Daoy (cell line): ENCODE measurements around the gene IL17RD. TPM values are rescaled to one million over a fixed set of nuclear protein-coding genes. Genes with fewer than 3 reads are reported as not detected.
A peak's percentile ranks its signal among the peaks of the same experiment; 100 is the strongest.

ENCODE experiments used
- DNase-seq: peaks from one replicate; pipeline ENCODE4 v3.0.0-alpha.2; 2015; ENCODE audit warnings: low read depth
- total RNA-seq: library from RNA; depleted of rRNA; stranded (reverse); fragments of >200 nt; shearing (Covaris generic); gene quantifications from 2 replicates; pipeline ENCODE4 v1.2.3, GENCODE V29; 2014

Gene IL17RD
- total RNA-seq, 1 experiment from 2014 or later, result 0.46 TPM

DNA sequence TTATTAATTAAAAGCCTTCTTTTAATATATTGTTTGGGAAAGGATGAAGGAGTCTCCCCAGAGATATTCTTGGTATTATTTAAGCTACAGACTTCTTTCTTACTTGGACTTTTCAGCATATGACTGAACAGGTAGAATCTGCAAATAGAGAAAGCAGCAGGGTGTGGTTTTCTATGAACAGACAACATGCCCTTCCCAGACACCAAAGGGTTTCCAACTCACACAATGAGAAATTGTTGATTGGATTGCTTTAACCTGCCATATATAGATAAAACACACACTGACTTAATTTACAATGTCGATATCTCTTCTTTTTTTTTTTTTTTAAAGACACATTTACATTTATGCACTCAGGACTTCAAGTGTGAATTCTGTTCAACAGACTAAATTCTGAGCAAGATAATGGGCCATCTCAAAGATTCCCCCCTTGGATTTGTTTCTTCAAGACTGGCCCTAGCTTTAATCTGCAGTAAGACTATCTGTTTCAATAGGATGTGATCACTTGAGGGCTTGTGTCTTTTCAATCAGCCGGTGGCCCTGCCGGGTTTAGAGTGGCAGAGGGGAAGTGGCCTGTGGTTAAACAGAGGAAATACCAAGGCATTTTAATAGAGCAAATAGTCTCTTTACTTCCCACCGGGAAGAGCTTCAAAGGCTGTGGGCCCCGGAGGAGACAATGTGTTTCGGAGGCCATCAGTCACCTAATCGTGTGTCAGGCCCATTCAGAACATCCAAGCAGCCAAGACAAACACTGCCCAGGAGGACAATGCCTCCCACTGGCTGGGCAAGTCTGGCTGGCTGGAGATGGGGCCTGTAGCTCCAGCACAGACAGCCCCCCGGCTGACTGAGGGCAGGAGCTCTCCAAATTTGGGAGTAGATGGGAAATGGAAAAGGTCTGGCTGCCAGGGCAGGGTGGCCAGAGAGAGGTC lies 6.1 kb downstream of the IL17RD start:
- DNase-seq, result peak; percentile 71

DNA sequence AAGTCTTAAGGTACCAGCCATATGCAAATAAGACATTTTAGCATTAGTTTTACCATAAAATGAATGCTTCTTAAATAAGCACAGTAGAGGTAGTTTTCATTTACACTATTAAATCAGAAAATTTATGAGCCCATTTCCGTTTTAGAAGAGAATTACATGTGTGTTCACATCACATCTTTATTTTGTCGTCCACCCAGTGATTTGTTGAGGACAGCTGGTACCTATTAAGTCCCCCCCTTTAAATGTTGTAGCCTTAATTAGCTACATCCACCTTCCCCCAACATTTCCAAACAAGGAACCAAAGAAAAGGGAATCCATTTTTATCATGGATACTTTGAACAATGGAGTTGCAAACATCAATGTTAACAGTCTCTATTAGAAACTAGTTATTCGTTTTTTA lies 6.8 kb downstream of the IL17RD start:
- no peak for DNase-seq

DNA sequence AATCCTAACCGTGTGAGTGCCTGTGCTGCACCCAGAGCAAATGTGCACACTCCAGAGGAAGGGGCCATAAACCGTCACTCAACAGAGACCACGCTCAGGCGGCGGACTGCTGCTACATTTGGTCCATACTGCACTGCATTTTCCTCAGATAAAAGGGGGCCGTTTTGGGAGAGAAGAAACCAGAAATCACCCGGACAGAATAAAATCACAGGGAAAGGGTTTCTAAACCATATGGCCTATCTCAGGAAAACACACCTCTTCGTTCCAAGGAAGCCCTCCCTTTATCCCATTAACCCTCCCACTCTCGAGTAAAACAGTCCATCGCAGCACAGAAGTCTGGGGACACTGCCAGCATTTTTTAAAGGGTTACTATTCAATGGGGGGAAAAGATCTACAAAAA lies 7.6 kb downstream of the IL17RD start:
- no peak for DNase-seq

DNA sequence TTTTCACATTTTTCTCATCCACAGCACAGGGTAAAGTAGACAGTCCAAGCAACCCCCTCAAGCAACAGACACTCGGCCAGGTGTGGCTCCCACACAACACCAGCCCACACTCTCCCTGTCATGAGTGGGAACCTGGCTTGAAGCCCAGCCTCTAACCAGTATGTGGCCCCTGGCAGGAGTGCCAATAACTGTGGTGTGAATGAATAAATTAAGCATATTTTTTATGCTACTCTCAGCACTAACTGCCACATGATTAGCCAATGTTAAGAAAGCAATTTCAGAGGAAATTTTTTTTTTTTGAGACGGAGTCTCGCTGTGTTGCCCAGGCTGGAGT lies 9.9 kb downstream of the IL17RD start:
- no peak for DNase-seq

DNA sequence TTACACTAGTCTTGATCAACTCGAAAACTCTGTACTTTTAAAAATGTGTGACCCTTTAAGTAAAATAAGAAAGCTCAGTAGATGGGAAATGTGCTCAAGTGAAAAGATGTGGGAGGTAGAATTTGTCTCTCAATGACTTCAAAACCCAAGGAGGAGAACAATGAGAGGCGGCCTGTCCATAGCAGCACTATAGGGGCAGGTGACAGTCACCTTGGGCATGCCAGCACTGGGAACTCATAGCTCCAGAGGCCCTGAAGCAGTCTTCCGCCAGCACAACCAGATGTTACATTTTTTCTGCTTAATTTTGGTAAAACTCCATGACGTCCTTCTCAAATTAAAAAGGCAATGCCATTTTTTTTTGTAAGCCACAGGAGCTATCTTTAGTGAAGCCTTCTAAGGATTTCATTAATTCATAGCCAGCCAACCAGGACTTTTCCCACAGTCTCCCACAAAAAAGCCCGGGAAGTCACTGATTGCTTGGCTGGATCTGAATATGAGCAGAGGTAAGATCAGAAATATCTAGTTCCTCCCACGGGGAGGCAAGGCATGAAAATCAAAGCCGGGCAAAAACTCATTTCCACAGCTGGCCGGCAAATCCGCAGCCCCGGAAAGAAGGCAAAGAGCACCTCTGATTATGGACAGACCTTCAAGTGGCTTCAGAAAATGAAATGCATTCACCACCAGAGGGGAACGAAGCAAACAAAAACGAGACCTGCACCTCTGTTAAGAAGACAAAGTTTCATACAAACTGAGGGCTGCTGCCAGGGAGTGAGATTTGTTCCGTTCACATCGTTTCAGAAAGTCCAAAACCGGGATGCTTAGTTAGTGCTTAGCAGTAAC lies 10.5 kb downstream of the IL17RD start:
- DNase-seq, result no peak

DNA sequence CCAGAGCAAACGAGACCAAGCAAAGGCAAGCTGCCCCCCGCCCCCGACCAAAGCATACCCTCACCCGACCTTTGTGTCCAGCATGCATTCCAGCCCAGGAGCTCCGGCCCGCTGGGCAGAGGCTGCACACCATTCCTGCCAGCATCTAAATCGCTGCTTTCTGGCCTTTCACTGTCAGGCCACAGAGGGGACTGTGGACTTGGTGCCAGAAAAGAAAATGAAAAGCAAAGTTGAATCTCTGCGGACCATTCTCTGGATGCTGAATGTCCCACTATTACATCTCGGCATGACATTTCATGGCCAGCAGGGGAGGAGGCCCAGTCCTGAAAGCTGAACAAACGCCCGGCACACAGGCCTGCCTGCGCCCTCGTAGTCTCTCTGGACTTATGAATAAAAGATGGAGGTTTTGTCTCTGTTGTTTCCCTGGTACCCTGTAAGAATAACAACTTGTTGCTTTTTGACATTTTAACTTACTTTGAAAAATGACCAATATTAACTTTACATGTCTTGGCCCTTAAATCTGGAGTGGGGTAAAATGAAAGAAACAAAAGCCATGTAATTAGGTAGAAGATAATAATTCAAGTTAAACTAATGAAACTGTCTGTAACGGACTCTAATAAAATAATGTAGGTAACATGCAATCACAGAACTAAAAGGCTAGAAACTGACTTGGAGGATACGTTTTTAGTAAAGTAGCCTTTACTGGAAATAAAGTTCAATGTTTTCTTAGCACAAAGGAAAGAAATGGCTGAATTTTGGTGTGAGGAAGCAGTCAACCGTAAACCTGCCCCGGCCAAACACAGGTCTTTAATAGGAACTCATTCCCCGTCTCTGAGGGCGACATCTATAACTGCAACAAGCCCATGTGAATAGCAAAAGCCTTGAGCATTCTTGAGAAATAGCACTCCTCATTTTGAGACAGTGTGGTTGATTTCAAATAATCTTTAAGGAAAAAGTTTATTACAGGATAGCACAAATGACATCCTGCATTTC lies 12.7 kb downstream of the IL17RD start:
- peak; percentile 23 for DNase-seq

DNA sequence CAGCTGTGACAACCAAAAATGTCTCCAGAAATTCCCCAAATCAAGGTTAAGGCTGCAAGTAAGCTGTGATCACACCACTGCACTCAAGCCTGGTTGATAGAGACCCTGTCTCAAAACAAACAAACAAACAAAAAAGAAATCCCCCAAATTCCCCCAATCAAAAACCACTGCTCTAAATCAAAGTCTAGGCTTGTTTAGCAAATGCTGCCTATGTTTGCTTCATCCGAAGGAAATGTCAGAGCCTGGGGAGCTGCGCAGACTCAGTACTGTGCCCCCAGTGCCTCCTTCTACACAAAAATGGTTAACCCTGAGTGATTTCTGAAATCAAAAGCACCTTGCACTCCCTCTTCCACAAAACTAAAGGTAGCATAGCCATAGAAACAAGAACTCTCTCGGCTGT lies 13.4 kb downstream of the IL17RD start:
- no peak for DNase-seq

DNA sequence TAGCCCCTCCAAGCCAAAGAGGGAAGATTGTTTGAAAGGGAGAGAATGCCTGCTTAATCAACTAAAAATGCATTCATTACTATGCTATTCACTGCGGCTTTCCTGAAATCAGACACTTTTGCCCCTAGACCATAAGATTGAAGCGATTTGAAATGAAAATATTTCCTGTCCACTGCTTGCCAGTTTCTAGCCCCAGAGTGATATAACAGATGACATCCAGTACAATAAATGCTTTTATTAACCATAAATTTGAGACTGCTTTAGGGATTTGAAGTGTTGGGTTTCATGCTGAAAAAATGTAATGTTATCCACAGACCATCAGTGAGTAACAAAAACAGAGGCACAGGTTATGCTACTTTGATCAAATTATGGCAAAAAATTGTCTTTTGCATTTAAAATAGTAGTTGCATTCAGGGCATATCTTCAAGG lies 14.1 kb downstream of the IL17RD start:
- DNase-seq, result peak; percentile 22

DNA sequence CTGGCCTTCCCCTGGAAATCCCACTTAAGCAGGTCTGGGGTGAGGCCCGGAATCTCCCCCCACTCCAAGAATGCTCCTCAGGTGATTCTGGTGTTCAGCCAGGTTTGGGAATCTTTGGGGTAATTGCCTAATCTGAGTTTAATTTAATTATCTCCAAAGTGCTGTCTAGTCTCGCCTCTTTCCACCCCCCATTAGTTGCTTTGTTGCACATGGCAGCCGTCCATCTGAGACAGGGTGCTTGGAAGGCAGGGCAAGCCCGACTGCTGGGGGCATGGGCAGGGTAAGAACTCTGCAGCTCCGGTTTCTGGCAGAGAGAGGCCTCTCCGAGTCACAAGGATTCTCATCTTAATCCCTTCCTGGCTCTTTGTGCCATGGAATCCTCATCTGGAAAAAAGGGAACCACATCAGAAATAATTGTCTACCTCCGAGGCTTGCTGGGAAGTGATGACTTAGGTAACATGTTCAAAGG lies 15.0 kb downstream of the IL17RD start:
- DNase-seq, result peak; percentile 57

DNA sequence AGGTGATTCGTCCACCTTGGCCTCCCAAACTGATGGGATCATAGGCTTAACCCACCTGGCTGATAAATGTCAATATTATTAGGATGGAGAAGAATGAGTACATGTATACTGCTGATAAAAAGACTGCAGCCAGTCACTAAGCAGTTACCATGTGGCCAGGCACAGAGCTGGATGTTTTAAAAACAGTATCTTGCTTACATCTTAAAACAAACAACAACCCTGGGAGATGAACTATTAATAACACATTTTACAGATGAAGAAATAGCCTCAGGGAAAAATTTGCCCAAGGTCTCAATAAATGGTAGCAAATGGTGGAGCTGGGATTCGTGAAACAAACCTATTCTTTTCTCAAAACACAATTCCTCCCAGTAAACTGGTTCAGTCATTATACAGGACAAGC lies 18.1 kb downstream of the IL17RD start:
- no peak for DNase-seq

DNA sequence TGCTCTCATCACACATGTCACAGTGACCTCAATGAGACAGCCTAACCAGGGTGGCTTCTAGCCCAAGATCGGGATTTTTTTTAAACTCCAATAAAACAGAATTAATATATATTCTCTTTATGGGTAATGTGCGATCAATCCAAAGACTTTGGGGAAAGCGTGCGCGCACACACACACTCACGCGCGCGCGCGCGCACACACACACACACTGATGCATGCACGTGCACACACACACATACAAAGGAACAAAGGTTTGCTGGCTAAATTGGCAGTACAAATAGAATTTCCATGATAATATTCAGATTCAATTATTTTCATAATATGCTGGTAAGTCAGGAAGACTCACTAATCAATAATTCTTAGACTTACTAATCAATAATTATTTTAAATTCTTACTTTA lies 19.3 kb downstream of the IL17RD start:
- DNase-seq, result no peak

DNA sequence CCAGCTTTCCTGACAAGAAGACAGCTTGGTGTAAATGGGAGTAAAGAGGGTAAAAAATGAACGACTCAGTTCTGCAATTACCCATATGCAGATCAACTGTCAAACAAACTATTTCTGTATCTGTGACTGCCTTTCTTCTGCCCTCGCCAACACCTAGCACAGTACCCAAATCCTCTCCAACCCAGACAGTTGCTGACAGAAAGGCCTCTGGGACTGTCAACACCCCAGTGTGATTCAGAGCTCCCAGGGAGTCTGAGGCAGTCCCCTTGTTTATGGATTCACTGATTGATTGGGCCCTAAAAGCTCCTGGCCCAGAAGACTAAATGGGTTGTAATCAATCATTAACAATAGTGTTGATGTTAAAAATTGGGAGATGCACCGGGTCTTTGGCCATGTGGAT lies 20.2 kb downstream of the IL17RD start:
- no peak for DNase-seq

DNA sequence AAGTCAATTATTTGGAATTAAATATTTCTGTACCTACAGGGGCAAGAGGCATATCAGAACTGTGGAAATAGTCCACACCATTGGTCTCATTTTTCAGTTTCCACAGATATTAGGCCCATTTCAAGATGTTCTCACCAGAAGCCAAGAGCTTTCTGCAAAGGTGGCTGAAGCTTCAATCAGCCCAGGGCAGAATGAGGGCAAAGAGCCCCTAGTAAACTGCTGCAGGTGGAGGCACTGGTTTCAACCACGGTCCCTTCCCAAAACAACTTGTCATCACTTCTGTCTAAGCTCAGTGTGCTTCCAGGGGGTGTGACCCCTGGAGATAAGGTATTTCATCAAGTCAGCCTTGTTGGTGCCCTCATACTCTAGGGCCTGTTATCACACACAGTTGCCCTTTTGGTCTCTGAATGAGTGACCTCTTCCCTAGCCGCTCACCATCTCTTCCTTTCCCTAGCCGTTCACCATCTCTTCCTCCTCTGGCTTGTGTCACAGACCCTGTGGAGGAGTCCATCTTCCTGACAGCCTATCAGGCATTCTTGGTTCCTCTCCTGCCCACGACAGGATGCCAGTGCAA lies 21.2 kb downstream of the IL17RD start:
- DNase-seq, result no peak

DNA sequence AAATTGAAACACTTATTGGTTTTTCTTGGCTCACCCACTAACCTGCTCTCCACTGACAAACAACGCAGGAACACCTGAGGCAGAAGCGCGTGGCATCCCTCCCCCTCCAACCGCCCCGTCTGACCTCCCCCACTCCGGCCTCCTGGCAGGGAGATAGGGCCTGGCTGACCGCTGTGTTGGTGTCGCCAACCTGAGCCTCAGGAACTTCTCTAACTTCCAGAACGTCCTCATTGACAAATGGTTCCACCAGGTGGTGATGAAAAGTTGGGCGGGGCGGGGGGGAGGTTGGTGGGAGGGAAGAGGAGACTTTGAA lies 22.8 kb downstream of the IL17RD start:
- DNase-seq, result no peak

DNA sequence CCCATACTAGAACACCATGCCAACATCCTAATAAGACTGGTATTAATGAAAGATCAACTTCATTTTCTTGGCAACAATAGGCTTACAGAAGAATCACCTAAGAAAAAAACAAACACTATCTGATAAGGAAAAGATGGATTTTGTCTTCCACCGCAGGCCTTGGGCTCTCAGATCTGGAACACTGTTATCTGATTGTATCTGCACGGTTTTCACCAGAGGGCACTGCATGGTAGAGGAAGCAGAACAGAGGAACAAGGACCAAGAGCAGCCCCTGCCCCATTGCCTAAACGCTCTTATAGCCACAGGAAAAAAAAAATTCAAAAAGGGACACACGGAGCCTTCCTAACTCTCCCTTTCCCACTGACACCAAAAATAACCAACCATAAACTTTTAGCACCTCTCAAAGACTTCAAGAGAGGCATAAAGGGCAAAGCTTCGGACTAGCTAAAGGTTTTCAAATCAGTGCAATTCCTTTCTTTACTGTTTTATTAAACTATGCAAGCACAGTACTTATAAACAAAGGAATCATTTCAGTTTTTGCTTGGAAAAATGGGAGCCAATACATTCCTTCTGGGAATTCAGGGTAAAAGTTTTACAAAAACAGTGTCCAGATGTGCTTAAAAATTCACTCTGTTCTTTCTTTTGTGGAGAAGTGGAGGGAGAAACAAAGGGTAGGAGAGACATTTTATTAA lies 23.3 kb downstream of the IL17RD start:
- DNase-seq, result no peak

DNA sequence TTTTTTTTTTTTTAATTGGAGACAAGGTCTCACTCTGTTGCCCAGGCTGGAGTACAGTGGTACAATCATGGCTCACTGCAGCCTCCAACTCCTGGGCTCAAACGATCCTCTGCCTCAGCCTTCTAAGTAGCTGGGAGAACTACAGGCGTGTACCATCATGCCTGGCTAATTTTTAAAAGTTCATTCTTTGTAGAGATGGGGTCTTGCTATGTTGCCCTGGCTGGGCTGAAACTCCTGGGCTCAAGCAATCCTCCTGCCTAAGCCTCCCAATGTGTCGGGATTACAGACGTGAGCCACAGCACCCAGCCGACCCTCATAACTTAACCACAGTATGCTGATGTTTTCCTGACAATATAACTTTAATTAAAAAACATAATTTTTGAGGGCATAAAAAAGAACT lies 24.3 kb downstream of the IL17RD start:
- no peak for DNase-seq

DNA sequence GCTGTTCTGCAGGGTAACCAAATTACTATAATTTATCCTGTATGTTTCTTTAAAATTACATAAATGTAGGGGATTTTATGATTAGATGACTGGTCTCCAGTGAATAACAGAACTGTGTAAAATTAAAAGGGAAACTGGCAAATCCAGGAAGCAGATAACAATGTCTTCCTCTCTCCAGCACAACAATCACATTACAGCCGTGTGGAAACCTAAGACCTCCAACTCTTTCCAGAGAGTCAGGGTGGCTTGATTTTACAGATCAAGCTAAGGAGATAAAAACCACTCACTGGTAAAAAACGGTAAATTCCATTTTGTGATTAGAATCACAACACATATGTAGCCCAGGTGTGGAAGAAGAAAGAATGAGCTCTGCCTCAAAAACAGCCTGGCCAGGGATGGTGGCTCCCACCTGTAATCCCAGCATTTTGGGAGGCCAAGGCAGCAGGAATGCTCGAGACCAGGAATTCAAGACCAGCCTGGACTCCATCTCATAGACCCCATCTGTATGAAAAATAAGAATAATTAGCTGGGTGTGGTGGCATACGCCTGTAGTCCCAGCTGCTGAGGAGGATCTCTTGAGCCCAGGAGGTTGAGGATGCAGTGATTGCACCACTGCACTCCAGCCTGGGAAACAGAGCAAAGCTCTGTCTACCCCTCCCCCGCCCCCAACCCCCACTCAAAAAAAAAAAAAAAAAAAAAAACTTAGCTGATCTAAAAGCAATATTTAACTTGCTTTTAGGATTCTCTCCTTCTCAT lies 29.0 kb downstream of the IL17RD start:
- DNase-seq, result no peak

DNA sequence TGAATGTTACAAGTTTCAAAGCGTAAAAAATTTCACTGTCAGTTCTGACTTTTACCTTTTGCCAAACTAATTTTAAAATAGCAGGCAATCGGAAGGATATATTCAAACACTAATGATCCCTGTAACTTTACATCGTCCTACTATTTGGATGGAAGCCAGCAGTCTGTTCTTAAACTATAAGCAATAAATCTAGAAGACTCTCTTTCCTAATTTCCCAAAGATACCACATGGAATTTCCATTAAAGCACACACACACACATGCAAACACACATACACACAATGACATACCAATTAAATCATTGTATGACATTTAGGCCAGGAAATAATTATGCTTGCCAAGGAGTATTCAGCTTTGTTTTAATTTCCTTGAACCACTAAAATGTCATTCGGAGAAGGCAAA lies 32.0 kb downstream of the IL17RD start:
- no peak for DNase-seq

DNA sequence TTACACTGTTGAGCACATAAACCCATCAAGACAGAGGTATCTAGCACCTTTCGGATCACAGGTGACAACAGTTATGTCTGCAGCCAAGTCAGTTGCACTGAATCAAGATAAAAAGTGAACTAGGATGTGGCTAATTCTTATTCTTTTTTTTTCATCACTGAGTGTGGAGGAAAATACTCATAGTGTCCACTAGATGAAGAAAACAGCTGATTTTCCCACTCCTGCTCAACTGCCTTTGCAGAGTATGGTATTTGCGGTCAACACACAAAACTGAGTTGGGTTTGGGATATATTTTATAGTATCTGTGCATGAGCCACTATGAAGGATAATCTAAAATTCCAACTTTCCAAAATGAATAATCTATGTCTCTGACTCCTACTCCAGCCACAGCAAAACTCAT lies 32.5 kb downstream of the IL17RD start:
- no peak for DNase-seq

DNA sequence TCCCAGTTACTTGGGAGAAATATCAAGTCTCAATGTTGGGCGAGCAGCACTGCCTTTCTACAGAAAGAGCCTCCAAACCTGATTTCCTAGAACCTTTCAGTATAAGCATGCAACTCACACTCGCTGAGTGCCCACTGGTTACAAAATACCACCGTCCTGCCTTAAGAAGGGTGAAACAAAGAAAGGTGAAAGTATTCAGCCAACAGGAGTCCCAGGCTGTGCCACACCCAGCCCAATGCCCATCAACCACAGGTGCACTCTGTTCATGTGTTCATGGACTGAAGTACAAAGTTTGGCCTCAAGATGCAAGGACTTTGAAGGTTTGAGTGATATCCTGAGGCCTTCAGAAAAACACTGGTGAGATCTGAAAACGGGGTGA lies 34.0 kb downstream of the IL17RD start:
- DNase-seq, result no peak
